BJ (cell line): ENCODE measurements around the gene MORF4L2. TPM values are rescaled to one million over a fixed set of nuclear protein-coding genes. Genes with fewer than 3 reads are reported as not detected.

Experiments used
- CTCF ChIA-PET: fragments of 350-600 bp; formaldehyde crosslinking; extraction: SDS; loops from one replicate; lab custom pipeline; 2021; ENCODE audit warnings: antibody characterized with exemption, inconsistent platforms; lab: Yijun Ruan, JAX
- POLR2A ChIA-PET: fragments of 300-600 bp; sonication (Branson Sonifier 250); formaldehyde crosslinking; extraction: SDS; loops from one replicate; lab custom pipeline; 2021; ENCODE audit warnings: antibody characterized with exemption; lab: Charles Lee
- DNase-seq: peaks from one replicate; pipeline ENCODE4 v3.0.0-alpha.2; 2011; ENCODE audit warnings: low read depth
- H3K27me3 ChIP-seq: 2 replicates; pipeline ENCODE4 v1.6.0; 2011; ENCODE audit warnings: low read length; ENCODE audit not compliant: control insufficient read depth, insufficient read depth
- H3K36me3 ChIP-seq: 2 replicates; pipeline ENCODE4 v1.5.1; 2011; ENCODE audit warnings: low read length; ENCODE audit not compliant: control insufficient read depth, insufficient read depth
- H3K4me3 ChIP-seq: 2 replicates; pipeline ENCODE4 v1.5.1; 2011; ENCODE audit warnings: low read depth, mild to moderate bottlenecking, control low read depth, low read length
- polyA plus RNA-seq: library from polyadenylated mRNA; depleted of rRNA; stranded (reverse); fragments of >200 nt; gene quantifications from 2 replicates; pipeline ENCODE4 v1.2.3, GENCODE V29; 2011
- TF ChIP-seq, protein P1 (sequence below): IDR thresholded peaks from 2 replicates; pipeline ENCODE4 v1.5.1; 2011; ENCODE audit warnings: low read depth, mild to moderate bottlenecking, control low read depth, inconsistent platforms, low read length, moderate library complexity; ENCODE audit not compliant: insufficient read depth

MORF4L2 gene
- polyA plus RNA-seq, 1 experiment, result 479 TPM

DNA sequence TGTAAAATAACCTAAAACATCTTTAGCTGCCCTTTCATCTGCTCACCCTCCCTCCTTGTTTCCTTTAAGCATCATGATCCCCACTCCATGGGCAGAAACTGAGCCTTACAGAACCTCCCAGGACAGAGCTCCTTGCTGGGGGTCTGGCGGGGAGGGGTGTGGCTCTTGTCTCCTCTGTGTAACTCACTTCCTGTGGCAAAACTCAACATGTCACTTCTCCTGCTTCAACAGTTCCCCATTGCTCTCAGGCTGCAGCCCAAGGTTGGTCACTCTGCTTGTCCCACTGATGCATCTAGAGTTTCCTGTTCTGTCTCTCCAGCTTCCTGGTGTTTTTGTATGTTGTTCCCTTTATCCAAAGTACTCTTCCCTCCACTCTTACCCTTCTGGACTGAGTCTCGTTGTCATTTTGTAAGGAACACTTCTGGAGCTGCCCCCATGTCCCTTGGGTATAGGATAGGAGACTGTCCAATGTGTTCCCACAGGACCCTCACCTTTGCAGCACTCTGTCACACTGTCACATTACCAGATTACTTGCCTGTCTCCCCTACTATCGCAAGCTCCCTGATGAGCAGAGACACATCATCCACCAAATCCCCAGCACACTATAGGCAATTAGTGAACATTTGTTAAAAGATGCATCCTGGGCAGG, 43.8 kb upstream of the MORF4L2 start:
- CTCF ChIA-PET, result interaction anchor here (0.9 to 2.3 kb wide), 2 partner anchors 18 to 45 kb away, joined by 3 to 8 read pairs; no protein-coding TSS in a partner anchor
- TF ChIP-seq, protein P1, sequence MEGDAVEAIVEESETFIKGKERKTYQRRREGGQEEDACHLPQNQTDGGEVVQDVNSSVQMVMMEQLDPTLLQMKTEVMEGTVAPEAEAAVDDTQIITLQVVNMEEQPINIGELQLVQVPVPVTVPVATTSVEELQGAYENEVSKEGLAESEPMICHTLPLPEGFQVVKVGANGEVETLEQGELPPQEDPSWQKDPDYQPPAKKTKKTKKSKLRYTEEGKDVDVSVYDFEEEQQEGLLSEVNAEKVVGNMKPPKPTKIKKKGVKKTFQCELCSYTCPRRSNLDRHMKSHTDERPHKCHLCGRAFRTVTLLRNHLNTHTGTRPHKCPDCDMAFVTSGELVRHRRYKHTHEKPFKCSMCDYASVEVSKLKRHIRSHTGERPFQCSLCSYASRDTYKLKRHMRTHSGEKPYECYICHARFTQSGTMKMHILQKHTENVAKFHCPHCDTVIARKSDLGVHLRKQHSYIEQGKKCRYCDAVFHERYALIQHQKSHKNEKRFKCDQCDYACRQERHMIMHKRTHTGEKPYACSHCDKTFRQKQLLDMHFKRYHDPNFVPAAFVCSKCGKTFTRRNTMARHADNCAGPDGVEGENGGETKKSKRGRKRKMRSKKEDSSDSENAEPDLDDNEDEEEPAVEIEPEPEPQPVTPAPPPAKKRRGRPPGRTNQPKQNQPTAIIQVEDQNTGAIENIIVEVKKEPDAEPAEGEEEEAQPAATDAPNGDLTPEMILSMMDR, result no peak
- DNase-seq, result no peak
- Histone ChIP-seq H3K36me3 (no peaks in the 10 kb centered on the region), H3K27me3 (no peaks in the 10 kb centered on the region), H3K4me3 (no peak overlapping the region)
- POLR2A ChIA-PET, result no interaction called here

DNA sequence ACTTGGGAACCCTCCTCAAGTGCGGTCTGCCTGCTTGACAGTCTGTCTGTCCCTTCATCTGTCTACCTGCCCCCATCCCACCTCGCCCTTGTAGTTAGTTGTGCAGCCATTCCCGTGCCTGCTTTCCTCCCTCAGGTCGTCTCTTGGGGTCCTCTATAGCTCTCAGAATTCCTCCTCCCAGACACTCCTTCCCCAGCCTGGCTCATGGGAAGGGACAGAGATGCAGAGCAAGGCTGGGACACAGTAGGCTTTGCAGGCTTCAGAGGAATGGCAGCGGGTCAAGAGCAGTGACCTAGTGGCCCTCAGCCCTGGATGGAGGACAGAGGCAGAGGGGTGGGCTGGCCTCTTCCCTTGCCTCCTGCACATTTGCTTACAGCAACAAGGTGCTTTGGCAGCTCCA, 42.5 kb upstream of the MORF4L2 start:
- Histone ChIP-seq H3K27me3 (no peaks in the 10 kb centered on the region), H3K36me3 (no peaks in the 10 kb centered on the region), H3K4me3 (no peak overlapping the region)
- CTCF ChIA-PET, result interaction anchor here (0.8 to 1.1 kb wide), 2 partner anchors 9 to 17 kb away, joined by 3 to 4 read pairs; no protein-coding TSS in a partner anchor
- TF ChIP-seq, protein P1, result no peak
- POLR2A ChIA-PET, result no interaction called here
- no peak for DNase-seq

DNA sequence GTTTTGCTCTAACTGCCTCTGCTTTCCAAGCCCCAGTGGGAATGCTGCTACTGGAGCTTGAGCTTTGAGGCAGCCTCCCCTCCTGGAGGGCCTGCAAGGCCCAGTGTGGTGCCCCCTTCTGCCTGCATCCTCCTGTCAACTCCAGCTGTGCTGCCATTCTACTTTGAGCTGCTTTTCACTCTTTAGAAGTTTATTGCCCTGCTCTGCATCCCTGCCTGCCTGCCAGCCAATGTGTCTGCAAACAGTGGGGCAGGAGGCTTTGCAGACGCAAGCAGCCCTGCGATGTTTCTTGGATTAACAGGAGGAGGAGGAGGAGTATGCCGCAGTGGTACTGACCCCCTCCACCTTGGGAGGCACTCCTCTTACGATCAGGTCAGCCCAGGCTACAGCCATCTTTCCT, 40.6 kb upstream of the MORF4L2 start:
- POLR2A ChIA-PET, result no interaction called here
- Histone ChIP-seq H3K27me3 (no peaks in the 10 kb centered on the region), H3K36me3 (no peaks in the 10 kb centered on the region), H3K4me3 (no peak overlapping the region)
- TF ChIP-seq, protein P1, result no peak
- no peak for DNase-seq
- CTCF ChIA-PET, result no interaction called here

DNA sequence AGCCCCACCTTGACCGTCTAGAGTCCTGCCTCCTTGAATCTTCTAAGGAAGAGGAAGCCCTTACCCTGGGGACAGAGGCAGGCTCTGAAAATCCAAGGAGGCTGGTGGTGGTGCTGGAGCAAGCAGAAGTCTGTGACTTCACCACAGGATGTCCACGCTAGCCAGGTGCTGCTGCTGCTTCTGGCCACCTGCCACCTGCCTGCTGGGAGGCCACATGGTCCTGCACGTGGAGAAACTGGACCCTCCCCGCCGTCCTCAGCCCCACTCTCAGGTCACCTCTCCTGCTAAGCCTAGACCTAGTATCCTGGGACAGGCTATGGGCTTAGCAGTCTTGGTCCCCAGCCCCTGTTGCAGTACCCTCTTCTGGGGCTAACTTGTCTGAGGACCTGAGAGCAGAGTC, 40.0 kb upstream of the MORF4L2 start:
- ChIA-PET CTCF (interaction anchor here (0.8 to 1.1 kb wide), 2 partner anchors 16 to 48 kb away, joined by 3 to 4 read pairs; partner anchors contain the start of gene TMEM31), POLR2A (no interaction called here)
- DNase-seq, result no peak
- TF ChIP-seq, protein P1, result no peak
- H3K4me3 ChIP-seq, result no peak overlapping the region
- H3K27me3 ChIP-seq, result no peaks in the 10 kb centered on the region
- no peaks in the 10 kb centered on the region for H3K36me3 ChIP-seq

DNA sequence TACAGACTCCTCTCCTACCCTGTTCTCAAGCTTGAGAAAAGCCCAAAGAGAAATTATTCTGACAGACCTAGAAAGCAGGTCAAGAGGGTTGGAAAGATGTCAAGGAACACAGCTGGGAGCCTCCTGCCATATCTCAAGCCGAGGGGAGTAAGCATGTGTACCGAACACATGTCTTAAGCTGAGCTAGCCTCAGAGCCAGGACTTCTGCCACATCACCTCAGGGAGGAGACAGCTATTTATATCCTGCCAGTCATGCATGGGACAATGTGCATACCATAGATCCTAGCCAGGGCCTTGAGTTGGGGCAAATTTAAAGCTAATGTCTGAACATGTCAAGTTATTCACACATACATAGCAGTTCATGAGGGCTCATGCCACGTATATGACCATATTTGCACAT, 36.0 kb upstream of the MORF4L2 start:
- Histone ChIP-seq H3K27me3 (no peaks in the 10 kb centered on the region), H3K36me3 (no peaks in the 10 kb centered on the region), H3K4me3 (no peak overlapping the region)
- DNase-seq, result no peak
- POLR2A ChIA-PET, result no interaction called here
- TF ChIP-seq, protein P1, result no peak
- CTCF ChIA-PET, result interaction anchor here (1.1 to 1.4 kb wide), 2 partner anchors 11 to 13 kb away, joined by 3 to 4 read pairs; no protein-coding TSS in a partner anchor
